ENCODE data around the gene PPP5C.

Gene PPP5C

GRCh38 chr19:46350029-46350757 lies 3.3 kb downstream of the PPP5C start:
- TF ChIP-seq CTCF (IDR thresholded peaks at IDR 0.05; ENCODE audit: low read depth, low read length) (no peak), MAX (IDR thresholded peaks at IDR 0.05; ENCODE audit: low read depth, low read length) (no peak), POLR2A (IDR thresholded peaks at IDR 0.05; ENCODE audit: extremely low read depth, insufficient read length) (no peak), MYC (IDR thresholded peaks at IDR 0.05; ENCODE audit: low read depth, low read length) (no peak)
- H3K4me3 ChIP-seq (ENCODE audit: low read depth, low read length) = peak overlapping the region; percentile 88
- DNase-seq (ENCODE audit: low read depth) = peak; percentile 47

- H3K4me3 ChIP-seq (ENCODE audit: low read depth, low read length) = peak overlapping the region; percentile 88
- TF ChIP-seq MYC (IDR thresholded peaks at IDR 0.05; ENCODE audit: low read depth, low read length) (peak; percentile 99), MAX (IDR thresholded peaks at IDR 0.05; ENCODE audit: low read depth, low read length) (peak; percentile 99), CTCF (IDR thresholded peaks at IDR 0.05; ENCODE audit: low read depth, low read length) (no peak), POLR2A (IDR thresholded peaks at IDR 0.05; ENCODE audit: extremely low read depth, insufficient read length) (peak; percentile 27)
- peak; percentile 80 for DNase-seq (ENCODE audit: low read depth)
Measured at GRCh38 chr19:46350758-46351159, 3.9 kb downstream of the PPP5C start.

GRCh38 chr19:46351241-46352041 lies 4.6 kb downstream of the PPP5C start:
- no peak; the same call in 1 of the 2 replicates for TF ChIP-seq MYC (IDR thresholded peaks at IDR 0.05; ENCODE audit: low read depth, low read length)
- no peak for TF ChIP-seq CTCF (IDR thresholded peaks at IDR 0.05; ENCODE audit: low read depth, low read length)
- TF ChIP-seq MAX (IDR thresholded peaks at IDR 0.05; ENCODE audit: low read depth, low read length) = no peak
- no peak for TF ChIP-seq POLR2A (IDR thresholded peaks at IDR 0.05; ENCODE audit: extremely low read depth, insufficient read length)
- H3K4me3 ChIP-seq (ENCODE audit: low read depth, low read length) = peak overlapping the region; percentile 88
- peak; percentile 76 for DNase-seq (ENCODE audit: low read depth)

- H3K4me3 ChIP-seq (ENCODE audit: low read depth, low read length) = no peak overlapping the region
- TF ChIP-seq MAX (IDR thresholded peaks at IDR 0.05; ENCODE audit: low read depth, low read length) = no peak
- TF ChIP-seq MYC (IDR thresholded peaks at IDR 0.05; ENCODE audit: low read depth, low read length) = no peak
- TF ChIP-seq CTCF (IDR thresholded peaks at IDR 0.05; ENCODE audit: low read depth, low read length) = no peak
- TF ChIP-seq POLR2A (IDR thresholded peaks at IDR 0.05; ENCODE audit: extremely low read depth, insufficient read length) = no peak
- no peak for DNase-seq (ENCODE audit: low read depth)
Measured at GRCh38 chr19:46353730-46354528, 7.0 kb downstream of the PPP5C start.
